ENCODE results near the gene SKIL.
"Not testable (repeated sequence)": the region's sequence is repeated elsewhere in the genome, so short reads cannot be mapped to it uniquely, and the experiment has no call there.

SKIL gene

DNA sequence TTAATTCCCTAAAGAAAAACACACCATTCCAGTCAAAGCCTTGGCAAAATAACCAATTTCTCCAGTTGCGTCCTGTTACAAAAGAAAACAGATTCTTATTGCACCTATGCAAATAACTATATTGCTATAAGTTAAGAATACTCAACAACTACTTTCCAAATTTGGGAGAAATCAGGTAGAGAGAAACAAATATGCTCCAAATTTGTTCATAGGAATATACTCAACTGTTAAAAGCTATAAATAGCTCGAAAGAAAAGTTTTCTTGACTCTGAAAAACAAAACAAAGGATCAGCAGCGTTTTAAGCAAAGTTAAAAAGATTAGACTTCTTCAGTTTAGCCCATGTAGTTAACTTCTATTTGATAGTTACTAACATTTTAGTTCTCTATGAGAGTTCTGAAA lies 20.1 kb upstream of the SKIL start:
- no peak for DNase-seq (ENCODE audit: low spot score in 2 of 2)
- Mint-ChIP-seq H3K27me3 (no peaks in the 10 kb centered on the region), H3K36me3 (peaks cover 2% of the 10 kb centered on the region), H3K27ac (no peak overlapping the region), H3K4me1 (no peaks in the 10 kb centered on the region), H3K9me3 (peaks cover 3% of the 10 kb centered on the region), H3K4me3 (no peak overlapping the region)
- ATAC-seq (ENCODE audit: low read depth) = no peak

DNA sequence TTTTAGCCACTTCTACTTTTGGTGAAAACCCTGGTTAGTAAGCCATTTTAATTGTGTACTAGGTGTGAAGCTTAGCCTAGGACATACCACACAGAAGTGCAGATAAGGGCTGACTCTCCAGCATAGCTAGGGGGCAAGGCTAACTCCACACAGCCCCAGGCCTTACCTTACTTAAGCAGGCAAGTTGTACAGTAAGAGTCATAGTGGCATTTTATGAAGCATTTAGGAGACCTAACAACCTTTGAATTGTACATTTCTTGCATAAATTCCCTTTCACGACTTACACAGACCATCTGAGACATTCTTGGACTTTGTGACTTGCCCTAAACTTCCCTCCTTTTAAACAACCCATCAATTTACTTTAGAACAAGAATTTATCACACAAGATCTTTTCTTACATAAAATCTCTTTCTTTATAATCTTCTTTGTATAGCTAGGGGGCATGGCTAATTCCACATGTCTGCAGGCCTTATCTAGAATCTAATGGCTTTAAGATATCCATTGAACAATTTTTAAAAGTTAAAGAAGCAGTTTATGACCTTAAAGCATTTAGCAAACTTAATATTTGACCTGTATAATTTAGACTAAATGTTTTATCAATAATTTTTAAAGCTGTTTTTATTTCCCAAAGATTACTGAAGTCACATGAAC lies 18.7 kb upstream of the SKIL start:
- Mint-ChIP-seq H3K4me1 (no peaks in the 10 kb centered on the region), H3K36me3 (peaks cover 2% of the 10 kb centered on the region), H3K9me3 (peaks cover 3% of the 10 kb centered on the region), H3K4me3 (no peak overlapping the region), H3K27me3 (no peaks in the 10 kb centered on the region), H3K27ac (no peak overlapping the region)
- DNase-seq (ENCODE audit: low spot score in 2 of 2) (no peak), ATAC-seq (ENCODE audit: low read depth) (no peak)

DNA sequence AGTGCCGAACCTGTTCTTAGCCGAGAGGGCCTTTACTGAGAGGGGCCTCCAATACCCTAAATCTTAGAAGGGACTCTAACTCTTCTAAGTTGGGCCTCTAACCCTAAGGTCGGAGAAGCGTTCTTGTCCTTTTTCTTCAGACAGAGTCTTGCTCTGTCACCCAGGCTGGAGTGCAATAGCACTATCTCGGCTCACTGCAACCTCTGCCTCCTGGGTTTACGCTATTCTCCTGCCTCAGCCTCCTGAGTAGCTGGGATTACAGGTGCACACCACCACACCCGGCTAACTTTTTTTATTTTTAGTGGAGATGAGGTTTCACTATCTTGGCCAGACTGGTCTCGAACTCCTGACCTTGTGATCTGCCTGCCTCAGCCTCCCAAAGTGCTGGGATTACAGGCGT lies 15.2 kb upstream of the SKIL start:
- not testable (repeated sequence) for H3K27ac Mint-ChIP-seq; DNase-seq (ENCODE audit: low spot score in 2 of 2); H3K9me3 Mint-ChIP-seq; ATAC-seq (ENCODE audit: low read depth); H3K4me3 Mint-ChIP-seq; H3K4me1 Mint-ChIP-seq; H3K36me3 Mint-ChIP-seq; H3K27me3 Mint-ChIP-seq

DNA sequence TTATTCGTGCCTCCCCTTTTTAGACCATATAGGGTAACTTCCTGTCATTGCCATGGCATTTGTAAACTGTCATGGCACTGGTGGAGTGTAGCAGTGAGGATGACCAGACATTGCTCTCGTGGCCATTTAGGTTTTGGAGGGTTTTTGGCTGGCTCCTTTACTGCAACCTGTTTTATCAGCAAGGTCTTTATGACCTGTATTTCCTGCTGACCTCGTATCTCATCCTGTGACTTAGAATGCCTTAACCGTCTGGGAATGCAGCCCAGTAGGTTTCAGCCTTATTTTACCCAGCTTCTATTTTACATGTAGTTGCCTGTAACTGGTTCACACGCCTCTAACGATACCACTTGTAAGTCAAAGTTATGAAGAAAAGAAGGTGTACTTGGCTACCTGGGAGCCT lies 13.7 kb upstream of the SKIL start:
- not testable (repeated sequence) for H3K27ac Mint-ChIP-seq; H3K9me3 Mint-ChIP-seq; H3K4me1 Mint-ChIP-seq; H3K4me3 Mint-ChIP-seq; DNase-seq (ENCODE audit: low spot score in 2 of 2); H3K36me3 Mint-ChIP-seq; ATAC-seq (ENCODE audit: low read depth); H3K27me3 Mint-ChIP-seq

DNA sequence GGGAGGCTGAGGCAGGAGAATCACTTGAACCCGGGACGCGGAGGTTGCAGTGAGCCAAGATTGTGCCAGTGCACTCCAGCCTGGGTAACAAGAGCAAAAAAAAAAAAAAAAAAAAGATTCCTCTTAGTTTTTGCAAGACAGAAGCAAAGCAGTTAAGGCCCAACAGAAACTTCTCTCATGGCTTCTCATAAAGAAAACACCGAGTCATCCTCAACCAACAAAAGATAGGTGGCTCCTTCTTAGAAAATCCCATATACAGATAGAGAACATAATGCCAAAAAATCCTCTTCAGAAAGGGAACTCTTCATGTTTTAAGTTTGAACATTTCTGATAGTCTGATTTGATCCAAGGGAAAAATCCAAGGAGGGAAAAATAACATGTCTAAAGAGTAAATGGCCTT lies 12.5 kb upstream of the SKIL start:
- Mint-ChIP-seq H3K9me3 (no peaks in the 10 kb centered on the region), H3K36me3 (no peaks in the 10 kb centered on the region), H3K27me3 (no peaks in the 10 kb centered on the region), H3K4me1 (peaks cover 14% of the 10 kb centered on the region), H3K27ac (no peak overlapping the region), H3K4me3 (no peak overlapping the region)
- DNase-seq (ENCODE audit: low spot score in 2 of 2) (no peak), ATAC-seq (ENCODE audit: low read depth) (no peak)

DNA sequence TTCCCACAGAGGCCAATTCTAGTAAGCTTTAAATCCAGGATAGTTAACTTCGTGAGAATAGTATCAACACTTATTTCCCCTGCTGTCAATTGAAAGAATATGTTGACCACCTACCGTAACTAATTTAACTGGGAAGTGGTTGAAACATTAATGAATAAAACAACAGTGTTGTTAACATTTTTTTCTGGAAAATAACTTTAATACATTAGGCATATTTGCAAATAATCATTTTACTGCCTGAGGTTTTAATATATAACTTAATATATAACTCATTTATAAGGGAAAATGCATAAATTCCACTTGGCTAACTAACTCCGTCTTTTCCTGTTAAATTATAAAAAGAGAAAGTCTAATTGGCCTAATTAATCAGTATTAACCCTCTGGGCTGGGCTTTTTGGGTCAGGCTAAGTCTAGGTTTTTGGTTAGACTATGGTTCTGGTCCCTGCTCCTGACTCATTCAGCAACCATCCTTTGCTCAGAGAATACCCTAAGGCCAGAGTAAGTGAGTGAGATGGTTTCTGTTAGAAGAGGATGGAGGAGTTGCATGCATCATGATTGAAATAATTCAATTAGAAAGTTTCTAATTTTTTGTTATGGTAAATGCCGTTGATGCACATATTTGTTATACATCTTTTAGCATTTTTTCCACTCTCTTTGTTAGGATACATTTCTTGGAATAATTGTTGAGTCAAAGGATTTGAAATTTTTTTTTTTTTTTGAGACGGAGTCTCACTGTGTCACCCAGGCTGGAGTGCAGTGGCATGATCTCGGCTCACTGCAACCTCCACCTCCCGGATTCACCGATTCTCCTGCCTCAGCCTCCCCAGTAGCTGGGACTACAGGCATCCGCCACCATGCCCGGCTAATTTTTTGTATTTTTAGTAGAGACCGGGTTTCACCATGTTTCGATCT lies 10.8 kb upstream of the SKIL start:
- H3K27me3 Mint-ChIP-seq = no peaks in the 10 kb centered on the region
- no peaks in the 10 kb centered on the region for H3K9me3 Mint-ChIP-seq
- no peak overlapping the region for H3K4me3 Mint-ChIP-seq
- H3K4me1 Mint-ChIP-seq = peaks cover 26% of the 10 kb centered on the region
- ATAC-seq (ENCODE audit: low read depth) (no peak), DNase-seq (ENCODE audit: low spot score in 2 of 2) (no peak)
- no peaks in the 10 kb centered on the region for H3K36me3 Mint-ChIP-seq
- H3K27ac Mint-ChIP-seq = no peak overlapping the region

DNA sequence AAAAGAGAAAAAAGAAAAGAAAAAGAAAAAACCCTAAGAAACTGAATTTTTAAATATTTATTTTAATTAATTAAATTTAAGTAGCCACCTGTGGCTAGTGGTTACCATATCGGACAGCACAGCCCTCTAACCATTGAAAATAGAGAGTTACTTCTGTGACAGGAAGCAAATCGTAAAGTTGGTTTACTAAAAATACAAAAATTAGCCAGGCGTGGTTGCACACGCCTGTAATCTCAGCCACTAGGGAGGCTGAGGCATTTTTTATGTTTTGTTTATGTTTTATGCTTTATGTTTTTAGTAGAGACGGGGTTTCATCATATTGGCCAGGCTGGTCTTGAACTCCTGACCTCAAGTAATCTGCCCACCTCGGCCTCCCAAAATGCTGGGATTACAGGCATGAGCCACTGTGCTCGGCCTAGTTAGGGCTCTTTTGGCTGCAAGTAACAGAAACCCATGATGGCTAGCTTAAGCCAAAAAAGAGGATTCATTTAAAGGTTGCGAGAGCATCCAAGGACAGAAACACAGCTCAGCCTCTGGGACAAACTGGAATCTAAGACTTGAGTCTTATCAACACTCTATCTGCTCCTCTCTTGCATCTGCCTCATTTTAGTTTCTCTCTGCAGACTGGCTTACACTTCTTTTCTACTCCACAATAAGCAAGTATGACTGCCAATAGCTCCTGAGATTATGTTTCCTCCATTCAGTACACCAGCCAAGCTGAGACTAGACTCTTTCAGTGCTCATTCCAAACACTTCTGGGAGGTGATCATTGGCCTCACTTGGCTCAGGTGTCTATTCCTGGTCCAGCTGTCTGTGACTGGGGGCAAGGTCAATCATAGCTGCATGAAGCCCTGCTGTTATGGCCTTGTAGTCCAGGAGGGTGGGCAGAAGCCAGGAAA lies 6.8 kb upstream of the SKIL start:
- H3K9me3 Mint-ChIP-seq = no peaks in the 10 kb centered on the region
- peak; percentile 29 for ATAC-seq (ENCODE audit: low read depth)
- peaks cover 50% of the 10 kb centered on the region for H3K4me1 Mint-ChIP-seq
- DNase-seq (ENCODE audit: low spot score in 2 of 2) = no peak
- H3K36me3 Mint-ChIP-seq = no peaks in the 10 kb centered on the region
- no peaks in the 10 kb centered on the region for H3K27me3 Mint-ChIP-seq
- H3K4me3 Mint-ChIP-seq = peak overlapping the region; percentile 85
- peak overlapping the region; percentile 69 for H3K27ac Mint-ChIP-seq

DNA sequence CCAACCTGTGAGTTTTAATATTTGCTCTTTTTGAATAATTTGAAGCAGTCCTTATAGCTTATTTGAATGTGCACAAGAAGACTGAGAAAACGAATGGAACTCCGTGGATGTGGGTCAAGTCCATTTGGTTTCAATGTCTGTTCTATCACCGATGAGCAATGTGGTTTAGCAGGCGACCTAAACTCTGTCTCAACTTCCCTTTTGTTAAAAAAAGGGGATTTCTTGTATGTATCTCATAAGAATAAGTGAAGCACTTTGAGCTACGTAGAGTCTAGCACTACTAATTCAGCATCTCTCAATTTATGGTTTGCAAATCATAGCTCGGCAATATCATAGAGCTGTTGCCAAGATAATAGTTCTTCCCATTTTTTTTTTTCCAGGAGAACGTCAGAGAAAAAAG lies 4.6 kb upstream of the SKIL start:
- DNase-seq (ENCODE audit: low spot score in 2 of 2) (peak in 1 of 2 donors; percentile 57), ATAC-seq (ENCODE audit: low read depth) (peak; percentile 31)
- Mint-ChIP-seq H3K27me3 (no peaks in the 10 kb centered on the region), H3K27ac (peak overlapping the region; percentile 96), H3K4me3 (peak overlapping the region; percentile 17), H3K36me3 (no peaks in the 10 kb centered on the region), H3K4me1 (peaks cover 57% of the 10 kb centered on the region), H3K9me3 (no peaks in the 10 kb centered on the region)

DNA sequence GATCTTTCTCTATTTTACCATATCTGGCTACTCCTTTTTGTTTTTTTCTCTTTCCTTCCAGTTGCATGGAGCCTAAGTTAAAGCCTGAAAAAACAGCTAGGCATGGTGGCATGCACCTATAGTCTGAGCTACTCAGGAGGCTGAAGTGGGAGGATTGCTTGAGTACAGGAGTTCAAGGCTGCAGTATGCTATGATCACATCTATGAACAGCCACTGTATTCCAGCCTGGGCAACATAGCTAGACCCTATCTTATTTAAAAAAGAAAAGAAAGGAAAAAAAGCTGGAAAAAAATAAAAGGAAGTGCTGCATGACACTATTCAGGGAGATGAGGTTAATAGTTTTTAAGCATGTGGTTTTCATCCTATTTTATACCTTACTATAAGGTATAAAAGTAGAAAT lies 4.0 kb upstream of the SKIL start:
- DNase-seq (ENCODE audit: low spot score in 2 of 2) = no peak
- H3K36me3 Mint-ChIP-seq = no peaks in the 10 kb centered on the region
- H3K27ac Mint-ChIP-seq = peak overlapping the region; percentile 96
- no peaks in the 10 kb centered on the region for H3K27me3 Mint-ChIP-seq
- H3K9me3 Mint-ChIP-seq = no peaks in the 10 kb centered on the region
- ATAC-seq (ENCODE audit: low read depth) = no peak
- H3K4me3 Mint-ChIP-seq = no peak overlapping the region
- peaks cover 58% of the 10 kb centered on the region for H3K4me1 Mint-ChIP-seq

DNA sequence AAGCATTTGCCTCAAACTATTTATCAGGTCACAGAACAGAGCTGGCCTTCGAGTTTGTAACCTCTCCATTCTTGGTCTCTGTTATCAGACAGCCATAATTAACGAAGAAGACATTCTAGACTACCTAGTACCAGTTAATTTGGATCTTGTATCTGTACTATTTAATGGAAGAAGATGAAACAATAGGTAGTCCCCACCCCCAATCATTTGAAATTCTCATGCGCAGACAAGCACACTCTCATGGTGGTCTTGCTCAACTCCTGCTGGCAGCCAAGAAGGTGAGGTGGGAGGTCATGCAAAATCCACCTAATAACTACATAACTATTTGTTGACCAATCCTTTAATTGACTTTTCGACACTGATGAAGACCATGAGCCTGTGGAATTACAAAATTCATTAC lies 2.8 kb upstream of the SKIL start:
- Mint-ChIP-seq H3K9me3 (no peaks in the 10 kb centered on the region), H3K36me3 (no peaks in the 10 kb centered on the region), H3K4me3 (no peak overlapping the region), H3K27ac (peak overlapping the region; percentile 96), H3K4me1 (peaks cover 54% of the 10 kb centered on the region), H3K27me3 (no peaks in the 10 kb centered on the region)
- DNase-seq (ENCODE audit: low spot score in 2 of 2) (no peak), ATAC-seq (ENCODE audit: low read depth) (no peak)

DNA sequence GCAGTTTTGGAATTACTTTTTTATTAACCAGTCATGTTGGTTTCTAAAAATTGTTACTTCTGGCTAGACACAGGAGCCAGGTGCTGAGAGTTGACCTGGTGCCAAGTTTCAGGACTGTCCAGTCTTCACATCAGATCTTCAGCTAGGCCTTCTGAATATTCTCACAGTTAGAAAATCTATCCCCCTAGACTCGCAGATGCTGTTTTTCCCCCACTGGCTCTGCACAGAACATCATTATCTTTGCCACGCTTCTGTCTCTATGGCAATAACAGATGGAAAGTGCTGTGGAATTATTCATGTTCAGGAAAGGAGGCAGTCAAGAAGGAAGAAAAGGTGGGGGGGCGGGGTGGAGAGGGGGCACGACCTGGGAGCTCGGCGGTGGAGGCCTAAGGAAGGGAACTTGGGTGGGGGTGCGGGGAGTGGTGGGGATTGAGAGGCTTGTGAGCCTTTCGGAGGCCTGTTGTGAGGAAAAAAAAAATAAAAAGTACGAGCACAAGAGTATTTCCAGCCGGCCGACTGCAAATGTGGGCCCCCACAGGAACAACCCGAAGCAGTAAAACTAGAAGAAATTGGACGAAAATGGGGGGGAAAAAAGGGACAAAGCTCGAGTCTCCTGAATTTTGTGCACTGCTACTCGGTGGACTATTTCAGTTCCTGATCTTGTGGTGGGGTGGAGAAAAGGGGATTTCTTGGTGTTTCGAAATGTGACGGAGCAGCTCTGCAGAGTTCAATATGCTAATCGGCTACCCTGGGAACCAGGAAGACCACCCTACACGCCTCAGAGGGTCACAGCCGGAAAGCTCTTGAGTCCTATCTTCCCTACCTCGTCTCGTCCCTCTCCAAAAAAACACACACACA lies 1.5 kb upstream of the SKIL start:
- DNase-seq (ENCODE audit: low spot score in 2 of 2) (peak in 1 of 2 donors; percentile 59), ATAC-seq (ENCODE audit: low read depth) (peak; percentile 23)
- Mint-ChIP-seq H3K4me1 (peaks cover 51% of the 10 kb centered on the region), H3K27ac (peak overlapping the region; percentile 96), H3K9me3 (no peaks in the 10 kb centered on the region), H3K36me3 (peaks cover 5% of the 10 kb centered on the region), H3K4me3 (peak overlapping the region; percentile 89), H3K27me3 (no peaks in the 10 kb centered on the region)

DNA sequence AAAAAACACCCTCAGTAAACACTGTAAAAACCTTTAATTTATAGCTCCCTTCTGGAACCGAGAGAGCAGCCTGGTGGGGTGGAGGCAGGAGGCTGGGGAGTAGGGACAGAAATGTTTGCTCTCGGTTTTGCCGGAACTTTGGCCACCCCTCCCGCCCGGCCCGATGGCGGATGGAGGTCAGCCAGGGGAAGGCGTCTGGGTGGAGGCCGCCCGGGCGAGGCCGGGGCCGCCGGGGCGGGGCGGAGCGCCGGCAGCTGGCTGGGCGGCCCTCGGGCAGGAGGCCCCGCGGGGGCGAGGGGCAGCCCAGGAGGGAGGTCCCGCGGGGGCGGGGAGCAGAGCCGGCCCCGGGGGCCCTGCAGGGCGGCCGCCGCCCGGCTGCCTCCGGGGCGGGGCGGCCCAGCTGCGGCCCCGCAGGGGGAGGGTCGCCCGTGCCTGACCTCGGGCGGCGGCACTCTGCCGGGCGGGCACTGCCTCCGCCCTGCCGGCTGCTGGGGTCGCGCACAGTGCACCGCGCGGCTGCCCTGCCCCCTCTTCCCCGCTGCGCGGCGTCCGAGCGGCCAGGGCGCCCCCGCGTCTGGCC lies 829 bp upstream of the SKIL start:
- peaks cover 52% of the 10 kb centered on the region for H3K4me1 Mint-ChIP-seq
- H3K27me3 Mint-ChIP-seq = no peaks in the 10 kb centered on the region
- ATAC-seq (ENCODE audit: low read depth) = peak; percentile 20
- peak overlapping the region; percentile 89 for H3K4me3 Mint-ChIP-seq
- H3K9me3 Mint-ChIP-seq = no peaks in the 10 kb centered on the region
- H3K36me3 Mint-ChIP-seq = peaks cover 7% of the 10 kb centered on the region
- peak in 1 of 2 donors; percentile 78 for DNase-seq (ENCODE audit: low spot score in 2 of 2)
- peak overlapping the region; percentile 96 for H3K27ac Mint-ChIP-seq
